HepG2 (cell line): ENCODE results near the gene BIK. TPM values are rescaled to one million over a fixed set of nuclear protein-coding genes. Genes with fewer than 3 reads are reported as not detected.

Experiments used
- CEBPG ChIP-seq: IDR thresholded peaks from 2 replicates; pipeline ENCODE4 v1.6.1; 2016
- FOXA3 ChIP-seq: IDR thresholded peaks from 2 replicates; pipeline ENCODE4 v1.6.1; 2016; ENCODE audit warnings: missing genetic modification reagents, missing compliant biosample characterization
- GPN1 ChIP-seq: sonication (generic); formaldehyde crosslinking; IDR thresholded peaks from 2 replicates; pipeline ENCODE4 v1.5.1; 2020; ENCODE audit warnings: missing genetic modification reagents, borderline replicate concordance
- KDM4B ChIP-seq: sonication (generic); formaldehyde crosslinking; IDR thresholded peaks from 2 replicates; pipeline ENCODE4 v1.4.0; 2020; ENCODE audit warnings: missing genetic modification reagents
- PRDM15 ChIP-seq: sonication (generic); formaldehyde crosslinking; IDR thresholded peaks from 2 replicates; pipeline ENCODE4 v1.4.0; 2020; ENCODE audit warnings: missing genetic modification reagents
- RELA ChIP-seq: sonication (generic); formaldehyde crosslinking; IDR thresholded peaks from 2 replicates; pipeline ENCODE4 v1.4.0; 2020; ENCODE audit warnings: missing genetic modification reagents
- RORA ChIP-seq: sonication (generic); formaldehyde crosslinking; IDR thresholded peaks from 2 replicates; pipeline ENCODE4 v1.5.0; 2020; ENCODE audit warnings: mild to moderate bottlenecking, missing genetic modification reagents, moderate library complexity
- SNAPC2 ChIP-seq: sonication (generic); formaldehyde crosslinking; IDR thresholded peaks from 2 replicates; pipeline ENCODE4 v1.8.1; 2022; ENCODE audit warnings: mild to moderate bottlenecking, missing genetic modification reagents
- TCF7L2 ChIP-seq: IDR thresholded peaks from 2 replicates; pipeline ENCODE4 v1.6.1; 2011; ENCODE audit warnings: mild to moderate bottlenecking, low read depth, low read length, moderate library complexity
- THAP11 ChIP-seq: IDR thresholded peaks from 2 replicates; pipeline ENCODE4 v1.6.1; 2016; ENCODE audit warnings: missing biosample characterization, missing genetic modification reagents
- ZBTB2 ChIP-seq: sonication (generic); formaldehyde crosslinking; IDR thresholded peaks from 2 replicates; pipeline ENCODE4 v1.8.0; 2022; ENCODE audit warnings: low read depth, missing genetic modification reagents
- ZMAT3 ChIP-seq: sonication (generic); formaldehyde crosslinking; conservative IDR thresholded peaks from 2 replicates; pipeline ENCODE4 v1.7.0; 2021; ENCODE audit warnings: missing genetic modification reagents
- ZNF24 ChIP-seq: fragments of 450-650 bp; IDR thresholded peaks from 2 replicates; pipeline ENCODE4 v1.6.1; 2017; ENCODE audit warnings: antibody characterized with exemption, mild to moderate bottlenecking
- ZNF251 ChIP-seq: sonication (generic); formaldehyde crosslinking; IDR thresholded peaks from 2 replicates; pipeline ENCODE4 v1.9.0; 2021; ENCODE audit warnings: mild to moderate bottlenecking, missing genetic modification reagents
- ZNF431 ChIP-seq: sonication (generic); formaldehyde crosslinking; IDR thresholded peaks from 2 replicates; pipeline ENCODE4 v1.9.0; 2022; ENCODE audit warnings: missing genetic modification reagents, low read depth, mild to moderate bottlenecking, borderline replicate concordance
- ZNF468 ChIP-seq: sonication (generic); formaldehyde crosslinking; IDR thresholded peaks from 2 replicates; pipeline ENCODE4 v1.8.0; 2022; ENCODE audit warnings: mild to moderate bottlenecking, moderate library complexity, missing genetic modification reagents
- ZNF580 ChIP-seq: IDR thresholded peaks from 2 replicates; pipeline ENCODE4 v1.6.1; 2016; ENCODE audit warnings: low read depth, borderline replicate concordance
- ZNF878 ChIP-seq: sonication (generic); formaldehyde crosslinking; IDR thresholded peaks from 2 replicates; pipeline ENCODE4 v1.8.1; 2023; ENCODE audit warnings: mild to moderate bottlenecking, missing genetic modification reagents, moderate library complexity
- polyA plus RNA-seq, 8 experiments: library from polyadenylated mRNA; depleted of rRNA in 3 of 8; stranded (reverse) in 7 of 8; unstranded in 1 of 8; fragments of >200 nt; fragmentation: Illumina TruSeq in 4 of 8; extraction: Trizol in 4 of 8; gene quantifications; 2 replicates each; pipeline versions ENCODE4 v1.2.1 to v1.2.3, GENCODE V29; 2011 to 2016; ENCODE audit warnings: low read depth in 4 of 8, missing spikeins in 1 of 8, mixed read lengths in 1 of 8; ENCODE audit not compliant: insufficient read depth in 1 of 8
- total RNA-seq, 5 experiments: library from RNA; depleted of rRNA; stranded (reverse); fragments of >200 nt; fragmentation: Illumina TruSeq; extraction: Trizol; gene quantifications; 2 replicates each; pipeline ENCODE4 v1.2.3, GENCODE V29; 2016; ENCODE audit warnings: low read depth in 1 of 5
- TF ChIP-seq, protein P1 (sequence below): sonication (generic); formaldehyde crosslinking; conservative IDR thresholded peaks from 2 replicates; pipeline ENCODE4 v1.4.0; 2020; ENCODE audit warnings: missing genetic modification reagents
- TF ChIP-seq, protein P2 (sequence below): sonication (generic); formaldehyde crosslinking; IDR thresholded peaks from 2 replicates; pipeline ENCODE4 v1.4.0; 2020; ENCODE audit warnings: missing genetic modification reagents

BIK gene
- total and polyA plus RNA-seq, 2 of the 13 experiments (the other 11 are each of a cell fraction or from before 2014, with no cell fraction given): 0.54 to 0.80 TPM

DNA sequence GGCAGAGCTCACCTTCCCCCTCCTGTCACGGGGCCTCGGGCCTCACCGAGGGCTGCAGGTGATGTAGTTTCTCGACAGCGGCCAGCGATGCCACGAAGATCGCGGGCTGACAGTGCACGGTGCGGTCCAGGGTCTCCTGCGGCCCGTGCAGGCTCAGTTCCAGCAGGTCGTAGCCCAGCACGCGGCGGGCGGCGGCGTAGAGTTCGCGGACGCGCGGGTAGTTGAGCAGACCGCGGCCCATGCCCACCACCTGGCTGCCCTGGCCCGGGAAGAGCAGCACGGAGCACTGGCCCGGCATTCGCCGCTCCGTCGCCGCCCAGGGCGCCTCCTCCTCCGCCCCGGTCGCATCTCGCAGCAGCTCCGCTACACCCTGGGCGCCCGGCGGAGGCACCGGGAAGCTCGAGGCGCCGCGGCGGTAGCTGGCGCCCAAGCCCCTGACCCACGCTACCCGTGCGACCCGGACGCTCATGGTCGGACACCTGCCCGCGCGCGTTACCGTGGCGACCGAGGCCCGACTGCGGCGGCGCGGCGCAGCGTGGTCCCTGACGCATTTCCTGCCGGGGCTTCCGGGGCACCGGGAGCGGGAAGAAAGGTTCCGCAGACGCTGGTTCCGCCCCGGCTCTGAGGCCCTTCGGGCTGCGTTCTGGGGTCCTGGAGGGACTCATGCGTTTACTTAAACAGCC, 32.5 kb downstream of the BIK start, which contains the start of gene MCAT (continued):
- TF ChIP-seq FOXA3 (CRISPR knock-in tag) (peak; percentile 72), ZNF468 (peak; percentile 93; the same call in 1 of the 2 replicates), SNAPC2 (CRISPR knock-in tag) (no peak; the same call in 1 of the 2 replicates), ZNF878 (no peak), THAP11 (CRISPR knock-in tag) (peak; percentile 96), PRDM15 (CRISPR knock-in tag) (no peak), GPN1 (CRISPR knock-in tag) (no peak), RORA (CRISPR knock-in tag) (no peak), ZNF251 (CRISPR knock-in tag) (no peak; the same call in 1 of the 2 replicates), KDM4B (CRISPR knock-in tag) (peak; percentile 86; the same call in 1 of the 2 replicates), ZMAT3 (CRISPR knock-in tag) (peak; percentile 63; the same call in 1 of the 2 replicates), ZNF580 (peak; percentile 87; the same call in 1 of the 2 replicates), RELA (CRISPR knock-in tag) (peak; percentile 80; the same call in 1 of the 2 replicates), ZNF24 (no peak), ZNF431 (CRISPR knock-in tag) (no peak; the same call in 1 of the 2 replicates), ZBTB2 (peak; percentile 51; the same call in 1 of the 2 replicates), CEBPG (CRISPR knock-in tag) (peak; percentile 34; the same call in 1 of the 2 replicates), TCF7L2 (no peak)
- TF ChIP-seq, protein P1, sequence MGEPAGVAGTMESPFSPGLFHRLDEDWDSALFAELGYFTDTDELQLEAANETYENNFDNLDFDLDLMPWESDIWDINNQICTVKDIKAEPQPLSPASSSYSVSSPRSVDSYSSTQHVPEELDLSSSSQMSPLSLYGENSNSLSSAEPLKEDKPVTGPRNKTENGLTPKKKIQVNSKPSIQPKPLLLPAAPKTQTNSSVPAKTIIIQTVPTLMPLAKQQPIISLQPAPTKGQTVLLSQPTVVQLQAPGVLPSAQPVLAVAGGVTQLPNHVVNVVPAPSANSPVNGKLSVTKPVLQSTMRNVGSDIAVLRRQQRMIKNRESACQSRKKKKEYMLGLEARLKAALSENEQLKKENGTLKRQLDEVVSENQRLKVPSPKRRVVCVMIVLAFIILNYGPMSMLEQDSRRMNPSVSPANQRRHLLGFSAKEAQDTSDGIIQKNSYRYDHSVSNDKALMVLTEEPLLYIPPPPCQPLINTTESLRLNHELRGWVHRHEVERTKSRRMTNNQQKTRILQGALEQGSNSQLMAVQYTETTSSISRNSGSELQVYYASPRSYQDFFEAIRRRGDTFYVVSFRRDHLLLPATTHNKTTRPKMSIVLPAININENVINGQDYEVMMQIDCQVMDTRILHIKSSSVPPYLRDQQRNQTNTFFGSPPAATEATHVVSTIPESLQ: no peak
- TF ChIP-seq, protein P2, sequence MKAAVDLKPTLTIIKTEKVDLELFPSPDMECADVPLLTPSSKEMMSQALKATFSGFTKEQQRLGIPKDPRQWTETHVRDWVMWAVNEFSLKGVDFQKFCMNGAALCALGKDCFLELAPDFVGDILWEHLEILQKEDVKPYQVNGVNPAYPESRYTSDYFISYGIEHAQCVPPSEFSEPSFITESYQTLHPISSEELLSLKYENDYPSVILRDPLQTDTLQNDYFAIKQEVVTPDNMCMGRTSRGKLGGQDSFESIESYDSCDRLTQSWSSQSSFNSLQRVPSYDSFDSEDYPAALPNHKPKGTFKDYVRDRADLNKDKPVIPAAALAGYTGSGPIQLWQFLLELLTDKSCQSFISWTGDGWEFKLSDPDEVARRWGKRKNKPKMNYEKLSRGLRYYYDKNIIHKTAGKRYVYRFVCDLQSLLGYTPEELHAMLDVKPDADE (CRISPR knock-in tag): no peak
